ENCODE data around the gene PSTPIP2.

Gene PSTPIP2

GRCh38 chr18:46040747-46041104, 31.3 kb downstream of the PSTPIP2 start:
- no peak overlapping the region for H3K4me3 ChIP-seq
- no peak overlapping the region for H3K27ac ChIP-seq

- no peak overlapping the region for H3K4me3 ChIP-seq
- H3K27ac ChIP-seq, result no peak overlapping the region
Measured at GRCh38 chr18:46040033-46040746, 31.9 kb downstream of the PSTPIP2 start.

- no peak overlapping the region for H3K4me3 ChIP-seq
- no peak overlapping the region for H3K27ac ChIP-seq
Measured at GRCh38 chr18:46037512-46038305, 34.4 kb downstream of the PSTPIP2 start.

GRCh38 chr18:46035696-46036680, 36.1 kb downstream of the PSTPIP2 start:
- no peak overlapping the region for H3K27ac ChIP-seq
- no peak overlapping the region for H3K4me3 ChIP-seq

DNA sequence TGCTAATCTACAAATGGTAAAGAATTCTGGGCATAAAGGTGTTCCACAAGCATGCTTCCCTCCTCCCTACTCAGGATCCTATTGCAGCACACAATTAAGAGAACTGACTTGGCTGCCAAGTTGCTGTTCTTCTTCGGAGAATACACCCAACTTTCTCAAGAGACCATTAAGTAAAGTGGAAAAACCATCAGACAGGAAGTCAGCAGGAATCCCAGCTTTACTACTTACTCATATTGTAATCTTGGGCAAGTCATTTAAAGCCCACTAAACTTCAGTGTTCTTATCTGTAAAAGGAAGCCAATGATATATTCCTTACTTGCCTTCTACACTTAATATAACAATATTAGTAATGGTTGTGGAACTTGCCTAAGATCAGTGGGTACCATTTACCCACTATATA, 37.8 kb downstream of the PSTPIP2 start:
- no peak overlapping the region for H3K4me3 ChIP-seq
- no peak overlapping the region for H3K27ac ChIP-seq

GRCh38 chr18:46031741-46032140, 40.3 kb downstream of the PSTPIP2 start:
- H3K27ac ChIP-seq, result no peak overlapping the region
- H3K4me3 ChIP-seq, result no peak overlapping the region

- peak overlapping the region in 5 of 21 experiments; percentile 25 to 72 (median 40) for H3K27ac ChIP-seq
Measured at GRCh38 chr18:46028536-46028891, 43.5 kb downstream of the PSTPIP2 start.

GRCh38 chr18:46019936-46020335, 52.1 kb downstream of the PSTPIP2 start:
- H3K4me3 ChIP-seq, result no peak overlapping the region
- no peak overlapping the region for H3K27ac ChIP-seq

More at GRCh38 chr18:46028536-46028891, 43.5 kb downstream of the PSTPIP2 start:
- H3K4me3 ChIP-seq, result peak overlapping the region; percentile 32 to 50 (median 38)

GRCh38 chr18:46013484-46014189, 58.4 kb downstream of the PSTPIP2 start:
- Histone ChIP-seq H3K27ac (no peak overlapping the region), H3K4me3 (no peak overlapping the region)

GRCh38 chr18:46010676-46011075, 61.4 kb downstream of the PSTPIP2 start:
- no peak overlapping the region for H3K27ac ChIP-seq
- no peak overlapping the region for H3K4me3 ChIP-seq

GRCh38 chr18:46010050-46010449, 62.0 kb downstream of the PSTPIP2 start:
- no peak overlapping the region for H3K4me3 ChIP-seq
- peak overlapping the region in 3 of 21 experiments; percentile 5 to 44 (median 8) for H3K27ac ChIP-seq

DNA sequence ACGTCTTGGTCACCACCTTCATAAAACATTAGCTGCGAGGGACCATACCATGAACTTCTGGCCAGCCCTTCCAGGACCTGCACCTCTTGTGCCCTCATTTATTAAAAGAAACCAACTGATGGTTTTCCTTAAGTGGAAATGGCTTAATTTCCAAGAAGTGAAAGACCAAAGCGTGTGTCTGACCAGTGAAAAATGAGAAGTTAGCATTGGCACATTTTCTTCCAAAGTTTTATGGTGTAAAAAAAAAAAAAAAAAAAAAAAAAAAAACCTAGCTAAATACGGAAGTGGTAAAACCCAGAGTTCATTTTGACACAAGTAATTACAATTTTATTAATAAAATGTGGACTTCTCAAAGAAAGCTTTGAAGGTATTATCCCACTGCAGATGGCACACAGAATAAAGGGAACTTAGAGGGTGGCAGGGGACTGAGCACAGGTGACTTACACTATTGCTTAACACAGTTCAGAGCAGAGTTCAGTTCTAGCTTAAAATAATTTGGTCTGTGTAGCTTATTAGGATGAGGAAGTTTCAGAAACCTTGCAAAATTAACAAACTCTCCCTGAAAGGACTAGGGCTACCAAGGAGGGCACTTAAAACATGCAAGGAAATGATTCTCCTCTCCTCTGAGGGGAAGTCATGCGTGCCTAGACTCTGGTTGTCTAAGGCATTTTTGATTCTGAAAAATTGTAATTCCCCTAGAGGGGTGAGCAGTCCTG, 62.8 kb downstream of the PSTPIP2 start:
- Histone ChIP-seq H3K27ac (peak overlapping the region in 3 of 21 experiments; percentile 5 to 44 (median 21)), H3K4me3 (no peak overlapping the region)

DNA sequence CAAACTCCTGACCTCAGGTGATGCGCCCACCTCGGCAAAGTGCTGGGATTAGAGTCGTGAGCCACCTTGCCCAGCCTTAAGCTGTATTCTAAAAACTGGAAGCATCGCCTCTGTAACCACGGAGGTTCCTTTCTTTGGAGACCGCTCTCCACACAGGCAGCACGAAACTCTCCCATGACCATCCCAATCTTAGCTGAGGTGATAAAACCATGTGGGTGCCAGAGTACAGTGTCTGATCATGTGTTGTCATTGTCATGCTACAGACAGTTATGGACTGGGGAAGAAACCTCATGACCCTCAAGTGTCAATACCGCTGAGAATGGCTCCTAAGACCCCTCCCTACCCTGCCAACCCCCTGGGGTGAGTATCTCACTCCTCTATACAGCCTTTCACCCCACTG, 63.5 kb downstream of the PSTPIP2 start:
- peak overlapping the region in 2 of 21 experiments; percentile 21 to 36 for H3K27ac ChIP-seq
- no peak overlapping the region for H3K4me3 ChIP-seq

DNA sequence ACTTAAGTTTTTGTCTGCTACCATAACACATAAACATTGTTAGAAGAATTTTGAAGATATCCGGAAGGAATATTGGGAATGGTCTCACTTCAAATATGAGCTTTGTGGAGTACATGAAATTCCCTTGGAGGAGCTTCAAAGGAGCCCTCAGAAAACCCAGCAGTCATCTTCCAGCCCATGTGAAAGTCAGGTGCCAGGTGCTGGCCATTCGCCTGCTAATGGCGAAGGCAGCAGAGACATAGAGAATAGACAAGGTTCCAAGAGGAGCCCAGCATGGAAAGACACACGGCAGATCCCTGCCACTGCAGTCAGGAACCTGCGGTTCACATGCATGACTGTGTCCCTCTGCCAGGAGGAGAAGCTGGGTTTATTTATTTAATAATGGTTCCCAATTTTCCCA, 64.9 kb downstream of the PSTPIP2 start:
- Histone ChIP-seq H3K4me3 (no peak overlapping the region), H3K27ac (no peak overlapping the region)

GRCh38 chr18:46002934-46003333, 69.1 kb downstream of the PSTPIP2 start:
- Histone ChIP-seq H3K4me3 (no peak overlapping the region), H3K27ac (no peak overlapping the region)

DNA sequence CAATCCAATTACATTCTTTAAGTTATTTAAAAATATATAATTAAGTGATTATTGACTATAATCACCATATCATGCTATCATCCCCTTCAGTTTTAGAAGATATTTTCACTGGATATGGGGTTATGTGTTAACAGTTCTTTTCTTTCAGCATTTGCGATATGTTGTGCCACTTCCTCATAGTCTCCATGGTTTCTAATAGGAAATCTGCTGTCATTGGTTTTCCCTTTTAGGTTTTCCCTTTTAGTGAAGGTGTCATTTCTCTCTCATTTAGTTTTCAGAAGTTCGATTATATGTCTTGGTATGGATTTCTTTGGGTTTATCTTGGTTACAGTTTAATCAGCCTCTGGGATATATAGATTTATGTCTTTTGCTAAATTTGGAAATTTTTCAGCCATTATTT, 70.2 kb downstream of the PSTPIP2 start:
- no peak overlapping the region for H3K27ac ChIP-seq
- H3K4me3 ChIP-seq, result no peak overlapping the region

DNA sequence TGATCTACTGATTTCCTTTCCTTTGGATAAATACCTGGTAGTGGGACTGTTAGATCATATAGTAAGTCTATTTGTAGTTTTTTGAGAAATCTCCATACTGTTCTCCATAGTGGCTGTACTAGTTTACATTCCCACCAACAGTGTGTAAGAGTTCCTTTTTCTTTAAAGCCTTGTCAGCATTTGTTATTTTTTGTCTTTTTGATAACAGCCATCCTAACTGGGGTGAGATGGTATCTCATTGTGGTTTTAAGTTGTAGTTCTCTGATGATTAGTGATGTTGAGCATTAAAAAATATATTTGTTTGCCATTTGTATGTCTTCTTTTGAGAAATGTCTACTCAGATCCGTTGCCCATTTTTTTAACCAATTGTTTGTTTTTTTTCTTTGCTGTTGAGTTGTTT, 71.0 kb downstream of the PSTPIP2 start:
- Histone ChIP-seq H3K27ac (no peak overlapping the region), H3K4me3 (no peak overlapping the region)

GRCh38 chr18:45999536-45999935, 72.5 kb downstream of the PSTPIP2 start:
- Histone ChIP-seq H3K4me3 (no peak overlapping the region), H3K27ac (no peak overlapping the region)

GRCh38 chr18:45998244-45998643, 73.8 kb downstream of the PSTPIP2 start:
- no peak overlapping the region for H3K4me3 ChIP-seq
- peak overlapping the region in 4 of 21 experiments; percentile 46 to 55 (median 52) for H3K27ac ChIP-seq
